Measurements from ENCODE around the gene ROGDI.
A peak's percentile ranks its signal among the peaks of the same experiment; 100 is the strongest.

The ROGDI gene

DNA sequence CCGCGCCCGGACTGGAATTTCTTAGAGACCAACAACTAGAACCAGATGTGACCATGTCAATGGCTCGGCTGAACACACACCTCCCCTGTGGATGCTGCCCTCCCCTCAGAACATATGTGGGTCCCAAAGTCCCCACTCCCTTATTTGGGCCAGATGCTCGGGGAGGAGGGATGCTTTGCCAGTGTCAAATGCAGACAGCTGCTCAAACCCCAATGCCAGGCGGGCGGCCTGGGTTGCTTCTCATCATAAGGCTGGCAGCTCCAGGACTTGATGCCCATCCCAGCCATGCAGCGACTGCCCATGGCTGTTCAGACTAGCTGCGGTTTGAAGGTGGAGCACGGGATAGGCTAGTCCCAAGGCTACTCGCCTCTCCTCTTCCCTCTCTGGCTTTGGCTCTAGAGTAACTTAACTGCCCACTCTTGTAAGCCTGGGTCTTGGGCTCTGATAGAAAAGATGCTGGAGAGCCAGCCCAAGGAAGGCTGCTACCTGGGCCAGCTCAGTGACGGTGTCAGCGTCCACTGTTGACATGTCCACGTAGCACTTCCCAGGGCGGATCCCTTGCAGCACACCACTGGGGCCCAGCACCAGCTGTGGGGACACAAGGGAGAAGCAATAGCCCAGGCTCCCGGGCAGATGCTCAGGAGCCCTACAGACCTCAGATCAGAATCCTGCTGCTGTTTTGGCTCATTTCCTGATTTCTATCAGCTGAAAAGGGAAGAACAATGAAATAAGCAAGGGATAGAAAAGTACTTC, 11.0 kb upstream of the ROGDI start:
- DNase-seq, result no peak

DNA sequence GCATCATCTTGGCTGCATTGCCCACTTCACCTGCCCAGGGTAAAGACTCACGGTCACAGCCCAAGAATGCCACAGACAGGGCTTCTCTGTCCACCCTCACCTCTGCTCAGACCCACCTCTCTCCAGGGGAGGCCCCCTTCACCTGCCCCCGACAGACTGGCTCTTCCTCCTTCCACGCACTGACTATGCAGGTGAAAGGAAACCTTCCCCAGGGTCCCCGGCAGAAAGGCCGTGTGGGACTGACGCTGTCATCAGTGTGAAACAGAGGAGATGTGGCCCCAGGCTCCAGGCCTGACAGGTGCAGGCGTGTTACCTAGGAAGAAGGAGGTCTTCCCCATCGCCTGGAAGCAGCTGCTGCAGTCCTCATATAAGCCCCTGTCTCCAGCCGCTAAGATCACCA, 9.3 kb upstream of the ROGDI start:
- DNase-seq, result no peak

DNA sequence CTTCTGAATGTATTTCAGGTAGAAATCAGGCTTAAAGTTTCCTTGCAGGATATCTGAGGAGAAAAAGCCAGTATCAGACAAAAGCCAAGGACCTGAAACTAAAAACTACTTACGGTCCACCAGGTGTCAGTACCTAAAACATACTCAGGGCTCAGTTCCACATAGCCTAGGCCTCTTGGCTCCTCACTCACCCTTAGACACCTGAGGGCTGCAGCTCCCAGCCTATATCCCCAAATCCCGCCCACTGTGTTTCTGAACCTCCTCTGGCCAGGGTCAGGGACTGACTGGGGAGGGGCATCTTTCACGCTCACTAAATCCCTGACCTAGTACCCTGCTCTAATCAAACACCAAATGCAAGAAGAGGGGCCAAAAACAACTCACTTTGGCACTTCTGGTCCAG, 8.8 kb upstream of the ROGDI start:
- no peak for DNase-seq

DNA sequence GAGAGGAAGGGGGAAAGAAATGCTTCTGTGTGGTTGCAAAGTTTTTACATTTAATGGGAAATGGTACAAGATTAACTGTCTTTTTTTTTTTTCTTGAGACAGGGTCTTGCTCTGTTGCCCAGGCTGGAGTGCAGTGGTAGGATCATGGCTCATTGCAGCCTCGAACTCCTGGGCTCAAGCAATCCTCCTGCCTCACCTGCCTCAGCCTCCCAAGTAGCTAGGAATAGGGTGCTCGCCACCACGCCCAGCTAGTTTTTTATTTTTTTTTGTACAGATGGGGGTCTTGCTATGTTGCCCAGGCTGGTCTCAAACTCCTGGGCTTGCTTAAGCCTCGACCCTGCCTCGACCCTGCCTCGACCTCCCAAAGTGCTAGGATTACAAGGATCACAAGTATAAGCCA, 3.8 kb upstream of the ROGDI start:
- no peak for DNase-seq

DNA sequence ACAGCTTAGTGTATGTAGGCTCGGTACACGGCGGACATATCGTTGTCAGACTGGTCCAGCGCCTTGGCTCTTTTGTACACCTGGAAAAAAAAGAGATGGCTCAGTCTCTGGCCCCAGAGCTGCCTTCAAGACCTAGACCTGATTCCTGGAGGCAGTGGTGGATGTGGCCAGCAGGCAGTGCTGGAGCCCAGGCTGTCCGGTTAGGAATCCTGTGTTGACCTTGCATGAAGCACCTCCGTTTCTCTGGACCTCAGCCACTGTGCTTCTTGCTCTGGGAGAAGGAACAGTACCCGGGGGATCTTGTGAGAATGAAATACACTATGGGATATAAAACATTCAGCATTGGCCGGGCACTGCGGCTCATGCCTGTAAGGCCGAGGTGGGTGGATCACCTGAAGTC, 2.8 kb upstream of the ROGDI start:
- DNase-seq, result no peak

DNA sequence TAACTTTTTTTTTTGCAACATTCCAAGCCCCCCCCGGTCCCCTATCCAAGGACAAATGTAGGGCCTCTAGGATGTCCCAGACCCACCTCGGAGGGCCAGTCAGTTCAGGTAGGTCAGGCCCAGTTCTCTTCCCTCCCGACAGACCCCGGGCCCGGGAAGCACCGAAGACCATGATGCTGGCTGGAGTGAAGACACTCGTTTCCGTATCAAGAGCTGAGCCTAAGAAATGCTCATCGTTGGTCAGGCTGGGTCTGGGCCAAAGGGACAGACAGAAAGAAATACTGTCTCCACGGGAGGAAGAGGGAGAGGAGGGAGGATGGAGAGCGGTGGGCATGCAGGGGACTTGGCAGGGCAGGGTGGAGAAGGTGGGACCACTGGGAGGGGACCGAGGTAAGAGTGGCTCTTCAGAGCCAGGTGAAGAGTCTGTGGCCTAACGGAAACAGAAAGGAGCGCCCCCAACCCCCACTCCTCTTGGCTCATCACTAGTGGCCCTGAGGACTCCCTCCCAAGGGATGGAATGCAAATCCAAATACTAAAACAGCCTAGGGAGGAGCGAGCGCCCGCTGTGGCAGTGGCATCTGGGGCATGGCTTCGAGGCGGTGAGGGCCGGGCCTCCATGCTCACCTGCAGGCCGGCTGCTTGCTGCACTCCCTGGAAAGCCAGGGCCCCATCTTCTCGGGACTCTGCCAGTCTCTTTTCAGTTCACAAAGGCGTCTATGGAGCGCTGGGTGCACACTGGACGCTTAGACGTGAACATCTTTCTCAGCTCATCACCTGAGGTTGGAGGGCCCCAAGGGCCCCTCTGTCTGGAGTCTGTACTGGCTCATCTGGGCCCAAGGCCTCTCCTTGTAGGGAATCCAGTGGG, 1.7 kb upstream of the ROGDI start:
- DNase-seq, result no peak

DNA sequence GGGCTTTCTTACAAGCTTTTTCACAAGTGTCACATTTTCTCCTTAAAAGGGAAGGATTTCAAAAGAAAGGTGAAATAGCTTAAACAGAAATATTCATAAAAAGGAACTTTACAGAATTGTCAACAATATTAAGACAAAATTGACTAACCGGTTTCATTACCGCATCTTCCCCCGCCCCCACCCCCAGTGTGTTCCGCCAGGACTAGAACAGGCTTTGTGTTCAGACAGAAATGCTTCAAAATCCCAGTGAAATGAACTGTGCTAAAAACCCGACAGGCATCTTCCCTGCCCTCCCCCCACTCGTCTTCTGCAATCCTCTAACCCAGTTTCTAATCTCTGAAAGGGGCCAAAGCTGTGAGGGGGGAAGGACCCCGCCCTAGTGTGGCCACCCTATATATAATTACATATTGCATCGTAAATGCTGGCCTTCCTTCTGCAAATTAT, 990 bp upstream of the ROGDI start:
- DNase-seq, result no peak

DNA sequence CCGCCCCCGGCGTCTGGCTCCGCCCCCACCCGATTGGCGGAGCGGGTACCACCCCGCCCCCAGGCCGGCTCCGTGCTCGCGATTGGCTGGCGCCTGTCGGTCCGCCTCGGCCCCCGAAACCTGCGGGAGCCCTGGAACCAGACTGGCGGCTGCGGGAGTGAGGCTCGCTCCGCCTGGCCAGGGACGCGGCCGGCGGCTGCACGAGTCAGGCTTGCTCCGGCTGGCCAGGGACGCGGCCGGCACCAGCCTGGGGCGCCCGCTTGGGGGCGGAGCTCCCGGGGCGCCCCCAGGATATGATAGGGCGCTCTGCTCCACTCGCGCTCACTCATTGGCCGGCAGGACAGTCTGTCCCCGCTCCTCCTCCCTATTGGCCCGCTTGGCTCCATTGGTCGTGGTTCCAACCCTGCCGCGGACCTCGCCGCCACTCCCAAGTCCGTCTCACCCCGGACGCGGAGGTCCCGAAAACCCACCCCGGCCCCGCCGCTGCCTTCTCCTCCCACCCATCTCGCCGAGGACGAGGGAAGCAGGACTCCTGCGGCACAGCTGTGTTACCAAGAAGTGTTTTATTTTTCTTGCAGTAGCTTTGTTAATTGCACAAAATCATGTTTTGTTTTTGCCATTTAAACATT, 340 bp upstream of the ROGDI start:
- peak; percentile 80 to 88 for DNase-seq

DNA sequence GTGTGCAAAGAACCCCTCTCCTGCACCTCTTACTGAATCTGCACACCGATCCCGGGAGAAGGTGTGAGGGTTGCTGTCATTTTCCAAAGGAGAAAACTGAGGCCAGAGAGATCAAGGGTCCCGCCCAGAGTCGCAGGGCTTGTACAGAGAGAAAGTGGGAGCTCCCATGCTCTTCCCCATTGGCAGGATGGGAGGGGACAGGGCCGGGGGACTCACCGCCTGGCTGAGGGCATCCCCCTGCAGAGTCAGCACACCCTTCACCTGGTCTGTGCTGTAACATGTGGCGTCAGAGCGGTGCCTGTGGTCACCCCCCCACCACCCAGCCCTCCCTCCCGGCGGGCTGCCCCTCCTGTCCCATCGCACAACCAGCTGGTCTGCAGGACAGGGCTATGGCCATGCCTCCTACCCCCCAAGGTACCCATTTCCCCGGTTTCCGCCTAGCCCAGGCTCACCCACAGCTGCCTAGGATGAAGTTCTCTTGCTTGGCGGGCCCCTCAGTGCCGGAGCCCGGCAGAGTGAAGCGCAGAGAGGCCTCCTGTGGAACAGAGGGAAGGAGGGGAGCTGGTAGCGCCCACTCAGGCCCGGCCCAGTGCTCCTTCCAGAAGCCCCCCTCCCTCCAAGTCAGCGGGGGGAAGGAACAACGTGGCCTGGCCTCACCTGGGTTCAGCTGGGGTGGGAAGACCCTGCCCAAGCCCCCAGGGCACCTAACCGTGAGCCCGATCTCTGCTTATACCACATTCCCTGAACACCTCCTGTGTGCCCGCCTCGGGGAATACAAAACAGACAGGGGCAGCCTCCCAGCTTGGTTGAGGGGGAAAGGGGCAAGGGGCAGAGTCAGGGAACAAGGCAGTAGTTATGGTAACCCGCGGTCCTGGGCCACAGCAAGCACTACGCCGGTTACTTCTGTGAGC, 1.1 kb downstream of the ROGDI start:
- no peak for DNase-seq

DNA sequence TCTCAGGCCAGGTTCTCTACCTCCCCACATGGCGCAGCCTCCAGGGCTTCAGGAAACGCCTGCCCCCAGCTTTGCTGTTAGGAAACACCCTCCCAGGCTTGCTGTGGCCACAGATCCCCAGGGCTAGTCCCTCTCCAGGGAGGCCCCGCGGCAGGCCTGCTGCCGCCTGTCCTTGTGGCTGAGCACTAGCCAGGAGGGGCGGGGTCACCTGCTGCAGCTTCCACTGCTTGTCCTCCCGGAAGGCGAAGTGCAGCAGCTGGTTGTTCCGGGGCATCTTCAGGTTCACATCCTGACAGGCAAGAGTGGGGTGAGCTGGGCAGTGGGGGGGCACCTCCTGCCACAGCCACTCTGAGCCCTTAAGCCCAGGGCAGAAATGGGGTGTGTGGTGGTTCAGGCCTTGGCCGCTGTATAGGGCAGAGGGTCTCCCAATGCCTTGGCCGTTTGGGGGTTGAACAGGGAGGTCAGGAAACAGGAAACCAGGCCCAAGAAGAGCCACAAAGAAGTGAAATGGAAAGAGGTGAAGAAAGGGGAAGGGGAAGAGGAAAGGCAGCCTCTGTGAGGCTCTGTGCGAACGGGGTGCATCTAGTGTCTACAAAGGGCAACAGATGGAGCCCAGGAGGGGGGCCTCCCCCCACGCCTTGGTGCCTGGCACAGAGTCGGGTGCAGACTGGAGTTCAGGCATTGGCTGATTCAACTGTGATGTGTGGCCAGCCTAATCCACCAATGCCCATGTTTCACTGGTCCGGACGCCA, 2.0 kb downstream of the ROGDI start:
- DNase-seq, result peak; percentile 63 to 72

DNA sequence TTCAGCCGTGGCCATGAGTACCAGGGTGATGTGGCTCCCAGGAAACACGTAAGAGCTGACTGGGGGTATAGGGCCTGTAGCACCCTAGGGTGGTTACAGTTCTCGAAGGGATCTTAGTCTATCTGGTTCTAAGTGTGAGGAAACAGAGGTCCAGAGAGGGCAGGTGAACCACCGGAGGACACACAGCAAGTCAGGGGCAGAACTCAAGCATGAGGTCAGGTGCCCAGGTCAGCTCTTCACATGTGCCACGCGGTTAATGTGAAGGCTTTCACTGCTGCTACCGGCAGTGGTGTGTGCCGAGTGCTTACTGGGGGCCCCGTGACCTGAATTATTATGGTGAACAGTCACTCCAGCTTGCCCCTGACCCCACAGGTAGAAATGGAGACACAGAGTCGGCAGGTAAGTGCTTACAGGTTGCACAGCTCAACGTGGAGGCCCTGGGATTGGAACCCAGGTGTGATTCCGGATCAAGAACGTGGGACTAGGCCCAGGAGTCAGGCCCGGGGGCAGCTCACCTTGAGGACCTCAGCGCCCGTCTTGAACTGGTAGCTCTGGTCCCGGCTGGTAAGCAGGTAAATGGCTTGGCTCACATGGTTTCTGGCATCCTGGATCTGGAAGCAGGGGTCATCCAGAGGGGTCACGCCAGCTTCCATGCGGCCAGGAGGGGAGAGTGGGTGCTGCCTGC, 3.1 kb downstream of the ROGDI start:
- no peak for DNase-seq

DNA sequence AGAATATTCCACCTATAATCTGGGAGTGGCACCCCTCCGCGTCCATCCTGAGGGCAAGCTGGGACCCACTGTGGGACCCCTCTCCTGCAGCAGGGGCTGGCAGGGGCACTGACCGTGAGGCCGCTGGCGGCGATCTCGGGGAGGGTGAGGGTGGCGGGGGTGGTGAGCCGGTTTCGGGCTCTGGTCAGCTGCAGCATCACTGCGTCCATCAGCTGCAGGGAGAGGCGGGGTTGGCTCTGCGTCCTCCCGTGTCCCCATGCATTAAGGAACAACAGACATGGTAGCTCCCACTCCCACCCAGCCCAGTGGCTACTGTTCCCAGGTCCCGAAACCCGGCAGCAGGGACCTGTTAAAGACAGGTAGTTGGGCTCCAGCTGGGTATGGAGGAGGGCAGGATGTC, 4.0 kb downstream of the ROGDI start:
- DNase-seq, result no peak

DNA sequence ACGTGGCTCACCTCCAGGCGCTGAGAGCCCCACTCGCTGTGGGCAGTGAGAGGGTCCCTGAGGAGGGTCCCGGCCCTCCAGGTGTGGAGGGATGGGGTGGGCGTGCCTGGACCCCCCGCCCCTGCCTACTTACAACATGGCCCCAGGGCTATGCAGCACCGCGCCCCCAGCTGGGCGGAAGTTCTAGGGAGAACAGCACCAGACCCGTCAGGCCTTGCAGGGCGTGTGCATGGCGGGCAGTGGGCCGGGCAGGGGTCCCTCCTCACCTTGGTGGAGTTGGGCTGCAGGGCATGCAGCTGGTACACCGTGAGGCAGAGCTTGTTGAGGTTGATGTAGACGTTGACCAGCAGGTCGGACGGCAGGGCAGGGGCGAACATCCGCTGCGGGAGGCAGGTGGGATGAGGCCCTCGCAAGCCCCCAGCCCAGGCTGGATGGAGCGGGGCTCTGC, 4.6 kb downstream of the ROGDI start:
- DNase-seq, result no peak

DNA sequence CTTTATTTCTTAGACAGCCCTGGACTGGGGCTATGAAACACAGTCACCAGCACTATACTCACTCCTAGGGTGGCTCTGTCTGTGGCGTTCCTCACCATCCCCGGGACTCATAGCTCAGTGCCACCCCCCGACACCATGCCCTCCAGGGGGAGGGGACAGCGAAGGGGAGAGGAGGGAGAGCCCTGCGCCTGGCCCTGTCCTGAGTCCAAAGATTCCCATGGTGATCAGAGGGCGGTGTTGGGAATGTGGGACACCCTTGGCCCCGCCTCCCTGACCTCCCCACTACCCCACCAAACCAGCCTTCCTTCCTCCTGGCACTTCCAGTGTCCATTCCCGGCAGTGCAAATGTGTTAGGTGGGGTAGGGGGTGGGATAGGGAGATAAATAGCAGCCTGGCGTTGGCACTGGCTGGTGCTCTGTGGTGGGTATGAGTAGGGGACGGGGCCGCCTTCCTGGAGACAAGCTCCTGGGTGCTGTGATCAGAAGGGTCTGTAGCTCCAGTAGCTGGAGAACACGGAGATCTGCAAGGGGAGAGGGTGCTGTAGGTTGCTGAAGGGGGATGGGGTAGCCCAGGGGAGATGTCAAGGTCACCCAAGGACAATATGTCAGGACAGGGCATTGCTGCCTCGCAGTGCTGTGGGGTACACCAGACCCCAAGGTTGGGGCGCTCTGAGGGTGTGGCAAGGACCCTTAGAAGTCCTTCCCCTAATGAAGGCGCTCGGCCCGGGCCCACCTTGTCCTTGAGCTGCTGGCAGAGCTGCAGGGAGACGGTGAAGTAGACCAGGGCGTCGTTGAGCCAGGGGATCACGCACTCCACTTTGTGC, 5.2 kb downstream of the ROGDI start:
- no peak for DNase-seq

DNA sequence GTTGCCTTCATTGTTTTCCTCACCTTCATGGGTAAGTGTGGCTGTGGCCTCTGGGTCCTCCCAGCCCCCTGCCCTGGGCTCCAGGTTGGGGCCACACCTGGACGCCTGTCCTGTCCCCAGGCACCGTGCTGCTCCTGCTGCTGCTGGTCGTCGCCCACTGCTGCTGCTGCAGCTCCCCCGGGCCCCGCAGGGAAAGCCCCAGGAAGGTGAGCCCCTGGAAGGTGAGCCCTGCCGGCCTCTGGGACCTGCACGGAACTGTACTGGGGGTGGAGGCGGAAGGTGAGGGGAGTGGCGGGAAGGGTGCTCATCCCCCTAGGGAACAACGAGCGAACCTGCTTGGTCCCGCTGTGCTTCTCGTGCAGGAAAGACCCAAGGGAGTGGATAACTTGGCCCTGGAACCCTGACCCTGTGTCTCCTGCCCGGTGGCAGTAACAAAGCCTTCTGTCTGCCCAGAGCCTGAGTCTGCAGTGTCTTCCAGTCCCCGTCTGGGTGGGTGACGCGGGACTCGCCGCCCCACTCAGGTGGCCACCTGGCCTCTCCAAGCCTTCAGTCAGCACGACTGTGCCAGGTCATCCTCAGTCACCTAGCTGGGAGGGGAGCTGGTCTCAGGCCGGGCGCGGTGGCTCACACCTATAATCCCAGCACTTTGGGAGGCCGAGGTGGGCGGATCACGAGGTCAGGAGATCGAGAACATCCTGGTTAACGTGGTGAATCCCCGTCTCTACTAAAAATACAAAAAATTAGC, 6.4 kb downstream of the ROGDI start:
- no peak for DNase-seq

DNA sequence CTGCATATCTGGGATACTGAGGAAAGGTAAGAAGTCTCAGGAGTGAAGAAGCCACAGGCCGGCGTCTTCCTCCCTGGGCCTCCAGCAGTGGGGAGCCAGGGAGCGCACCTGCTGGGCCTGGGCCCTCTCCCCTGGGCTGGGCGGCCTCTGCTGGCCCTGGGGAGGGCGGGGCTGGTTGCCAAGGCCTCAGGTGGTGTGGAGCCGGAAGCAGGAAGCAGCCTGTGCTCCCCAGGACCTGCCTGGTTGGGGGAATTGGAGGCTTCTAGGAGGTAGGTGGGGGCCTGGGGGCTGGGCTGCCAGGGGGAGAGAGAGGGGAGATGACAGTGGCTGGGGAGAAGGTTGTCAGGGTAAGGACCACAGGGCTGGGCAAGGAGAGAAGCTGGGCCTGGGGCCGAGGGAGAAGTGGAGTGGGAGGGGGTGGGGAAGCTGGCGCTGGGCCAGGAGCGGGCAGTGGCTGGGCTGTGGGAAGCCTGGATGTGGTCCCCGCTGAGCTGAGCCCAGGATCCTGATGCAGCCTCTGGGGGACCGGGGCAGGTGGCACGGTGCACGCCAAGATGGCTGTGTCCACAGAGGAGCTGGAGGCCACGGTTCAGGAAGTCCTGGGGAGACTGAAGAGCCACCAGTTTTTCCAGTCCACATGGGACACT, 7.1 kb downstream of the ROGDI start, which contains the start of gene SMIM22:
Gene SMIM22, plus strand, starts transcription at position 189 of the 647 bp plus-strand sequence. Its CDS starts 366 bp downstream, at position 555.
- no peak for DNase-seq

DNA sequence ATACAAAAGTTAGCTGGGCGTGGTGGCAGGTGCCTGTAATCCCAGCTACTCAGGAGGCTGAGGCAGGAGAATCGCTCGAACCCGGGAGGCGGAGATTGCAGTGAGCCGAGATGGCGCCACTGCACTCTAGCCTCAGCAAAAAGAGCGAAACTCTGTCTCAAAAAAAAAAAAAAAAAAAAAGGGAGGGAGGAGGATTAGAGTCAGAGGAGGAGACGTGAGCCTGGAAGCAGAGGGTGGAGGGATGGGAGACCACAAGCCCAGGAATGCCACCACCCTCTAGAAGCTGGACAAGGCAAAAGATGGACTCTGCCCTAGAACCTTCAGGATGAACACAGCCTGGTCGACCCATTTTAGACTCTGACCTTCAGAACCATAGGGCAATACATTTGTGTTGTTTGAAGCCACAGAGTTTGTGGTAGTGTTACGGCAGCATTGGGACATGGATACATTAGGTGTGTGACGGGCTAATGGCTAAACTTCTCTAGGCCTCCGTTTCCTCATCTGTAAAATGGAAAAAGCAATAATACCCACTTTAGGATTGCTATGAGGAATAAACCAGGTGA, 9.4 kb downstream of the ROGDI start:
- no peak for DNase-seq

DNA sequence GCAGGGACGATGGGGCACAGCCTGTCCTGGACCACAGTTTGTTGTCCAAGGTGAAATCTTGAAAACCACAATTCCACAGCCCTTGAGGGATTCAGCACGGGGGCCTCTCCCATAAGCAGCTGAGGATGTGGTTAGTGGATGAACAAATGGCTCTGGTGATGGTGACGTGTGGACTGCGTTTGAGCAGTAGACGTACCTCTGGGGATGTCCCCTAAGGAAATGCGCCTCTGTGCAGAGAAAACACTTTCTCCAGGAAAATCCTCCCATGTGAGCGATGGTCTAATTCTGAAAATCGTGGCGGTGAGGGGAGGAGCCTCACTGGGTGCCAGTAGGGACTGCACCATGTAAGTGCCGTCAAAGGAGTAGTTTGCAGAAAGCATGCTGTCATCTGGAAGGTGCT, 11.6 kb downstream of the ROGDI start:
- DNase-seq, result no peak

Measured in cerebellar nuclear complex (tissue), 1 donor.